Upper lobe of right lung (tissue), 1 donor: ENCODE data around the gene HYAL3. TPM values are rescaled to one million over a fixed set of nuclear protein-coding genes. Genes with fewer than 3 reads are reported as not detected.

Source experiments
- ATAC-seq: fragments of 200-7000 bp; cut with Tn5 transposase; one replicate; pipeline ENCODE4 v1.9.1; 2020; ENCODE audit warnings: mild to moderate bottlenecking, moderate library complexity
- DNase-seq: peaks from one replicate; pipeline ENCODE4 v3.0.0-alpha.2; 2020
- H3K27ac ChIP-seq: fragments of 200-600 bp; one replicate; pipeline ENCODE4 v1.8.0; 2022
- H3K27me3 ChIP-seq: fragments of 200-600 bp; one replicate; pipeline ENCODE4 v1.8.0; 2022; ENCODE audit warnings: mild to moderate bottlenecking
- H3K36me3 ChIP-seq: fragments of 200-600 bp; one replicate; pipeline ENCODE4 v1.8.0; 2022
- H3K4me1 ChIP-seq: fragments of 200-600 bp; one replicate; pipeline ENCODE4 v1.8.0; 2022
- H3K4me3 ChIP-seq: fragments of 200-600 bp; one replicate; pipeline ENCODE4 v1.8.0; 2022; ENCODE audit warnings: mild to moderate bottlenecking
- H3K9me3 ChIP-seq: fragments of 200-600 bp; one replicate; pipeline ENCODE4 v1.8.0; 2022
- CTCF ChIP-seq: fragments of 200-600 bp; IDR thresholded peaks from one replicate; pipeline ENCODE4 v1.8.0; 2022; ENCODE audit warnings: antibody characterized with exemption
- intact Hi-C: fragments of 100-400 bp; cut with DNase I; formaldehyde crosslinking; loops from one replicate; pipeline ENCODE4 v1.11.0; 2022
- total RNA-seq: library from RNA; stranded (reverse); fragmentation: NEBNext Ultra II Directional; extraction: Animal tissue kit (Norgen Biotek cat#: 25700); gene quantifications from one replicate; pipeline ENCODE4 v1.2.1, GENCODE V29; 2021
- donor health status: DM: no; HTN: yes; CAD: no; lungs with severe emphysema.

Gene HYAL3
- total RNA-seq, 1 donor from 2014 or later, result 2.8 TPM

- peaks cover 60% of the 10 kb centered on the region for H3K4me1 ChIP-seq
- no peaks in the 10 kb centered on the region for H3K9me3 ChIP-seq
- H3K36me3 ChIP-seq, result peaks cover 26% of the 10 kb centered on the region
- H3K27me3 ChIP-seq, result no peaks in the 10 kb centered on the region
- ATAC-seq (no peak), DNase-seq (no peak)
- intact Hi-C loops, result no loop called here
- TF ChIP-seq CTCF, result no peak
- peak overlapping the region; percentile 66 for H3K4me3 ChIP-seq
- peak overlapping the region; percentile 98 for H3K27ac ChIP-seq
Measured at GRCh38 chr3:50323092-50323600, 23.9 kb upstream of the HYAL3 start.

DNA sequence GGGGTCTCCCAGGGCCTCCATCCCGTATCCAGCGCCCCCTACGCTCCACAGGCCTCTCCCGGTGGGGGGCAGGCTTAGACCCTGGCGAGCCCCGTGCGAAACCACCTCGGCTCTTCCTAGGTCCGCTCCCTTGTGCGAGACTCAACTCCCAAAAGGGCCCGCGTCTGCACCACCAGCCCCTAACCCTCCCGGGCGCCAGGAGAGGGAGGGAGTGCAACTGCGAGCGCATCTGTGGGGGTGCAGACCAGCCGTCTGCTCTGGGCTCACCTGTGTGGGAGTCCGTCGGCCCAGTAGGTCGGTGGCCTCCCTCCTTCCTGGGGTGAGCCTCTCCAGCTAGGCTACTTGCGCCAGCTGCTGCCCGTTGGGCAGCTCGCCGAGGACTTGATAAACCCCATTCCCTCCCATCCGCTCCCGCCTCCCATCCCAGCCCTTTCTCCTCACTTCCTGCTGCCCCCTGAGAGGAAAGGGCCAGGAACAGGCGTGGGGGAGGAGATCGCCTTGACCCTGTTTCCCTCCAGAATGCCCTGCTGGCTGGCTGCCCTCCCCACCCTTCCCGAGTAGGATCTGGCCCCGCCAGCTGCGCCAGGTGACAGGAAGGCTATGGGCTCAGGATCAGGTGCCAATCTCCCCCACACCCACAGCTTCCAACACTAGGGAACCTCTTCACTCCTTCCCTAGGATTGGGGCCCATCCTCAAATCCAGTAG is 23.3 kb upstream of the HYAL3 start, which contains the start of gene HYAL2:
TSS of gene HYAL2 (minus strand) at position 360 of the 706 bp plus-strand sequence. CDS start 2,256 bp downstream, outside the sequence.
- Histone ChIP-seq H3K4me1 (peaks cover 64% of the 10 kb centered on the region), H3K36me3 (peaks cover 32% of the 10 kb centered on the region), H3K27me3 (no peaks in the 10 kb centered on the region), H3K4me3 (peak within 1 kb of the TSS; percentile 66), H3K9me3 (no peaks in the 10 kb centered on the region), H3K27ac (peak within 1 kb of the TSS; percentile 98)
- DNase-seq, result peak; percentile 77
- no peak for TF ChIP-seq CTCF
- ATAC-seq, result peak; percentile 1
- intact Hi-C loops, result no loop called here

DNA sequence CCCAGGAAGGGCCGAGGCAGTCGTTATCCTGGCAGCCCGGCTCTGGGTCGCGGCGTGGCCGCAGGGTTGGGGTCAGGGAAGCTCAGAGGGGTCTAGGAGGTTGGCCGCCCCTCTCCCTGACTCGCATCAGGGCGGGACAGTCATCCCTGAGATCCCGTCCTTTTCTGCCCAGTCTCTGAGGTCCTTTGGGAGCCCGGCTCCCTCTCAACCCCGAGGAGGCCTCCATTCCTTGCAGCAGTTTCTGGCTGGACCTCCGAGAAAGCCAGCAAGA is 22.8 kb upstream of the HYAL3 start:
- peaks cover 37% of the 10 kb centered on the region for H3K36me3 ChIP-seq
- no peak for DNase-seq
- no peaks in the 10 kb centered on the region for H3K9me3 ChIP-seq
- H3K4me1 ChIP-seq, result peaks cover 64% of the 10 kb centered on the region
- TF ChIP-seq CTCF, result no peak
- H3K27ac ChIP-seq, result peak overlapping the region; percentile 98
- H3K27me3 ChIP-seq, result no peaks in the 10 kb centered on the region
- peak overlapping the region; percentile 66 for H3K4me3 ChIP-seq
- ATAC-seq, result no peak
- intact Hi-C loops, result no loop called here

GRCh38 chr3:50321336-50322114 is 22.3 kb upstream of the HYAL3 start:
- peak; percentile 58 for TF ChIP-seq CTCF
- ATAC-seq, result peak; percentile 78
- H3K27ac ChIP-seq, result peak overlapping the region; percentile 98
- peaks cover 66% of the 10 kb centered on the region for H3K4me1 ChIP-seq
- peaks cover 40% of the 10 kb centered on the region for H3K36me3 ChIP-seq
- DNase-seq, result peak; percentile 95
- H3K9me3 ChIP-seq, result no peaks in the 10 kb centered on the region
- intact Hi-C loops, result no loop called here
- H3K27me3 ChIP-seq, result no peaks in the 10 kb centered on the region
- peak overlapping the region; percentile 66 for H3K4me3 ChIP-seq

DNA sequence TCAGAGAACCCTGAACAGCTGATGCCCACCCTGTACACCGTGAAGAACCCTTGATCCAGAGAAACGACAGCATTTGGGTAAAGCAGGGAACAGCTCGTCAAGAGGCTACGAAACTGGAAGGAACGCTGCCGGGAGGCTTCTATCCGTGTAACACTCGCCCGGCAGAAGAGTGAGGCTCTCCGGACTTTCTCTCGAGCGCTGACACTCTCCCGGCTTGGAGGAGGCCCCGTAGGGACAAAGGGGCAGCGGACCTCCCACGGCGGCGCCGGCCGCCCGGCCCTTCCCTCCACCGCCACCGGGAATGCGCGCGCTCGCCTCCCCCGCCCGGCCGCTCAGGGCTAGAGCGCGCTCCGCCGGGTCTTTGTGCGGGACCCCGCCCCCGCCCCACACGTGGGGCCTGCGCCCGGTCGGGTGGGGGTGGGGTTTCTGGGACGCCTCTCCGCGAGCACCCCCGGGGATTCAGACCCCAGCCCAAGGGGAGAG is 21.7 kb upstream of the HYAL3 start:
- peak overlapping the region; percentile 98 for H3K27ac ChIP-seq
- DNase-seq (peak; percentile 92), ATAC-seq (peak; percentile 66)
- H3K9me3 ChIP-seq, result no peaks in the 10 kb centered on the region
- intact Hi-C loops, result no loop called here
- peak overlapping the region; percentile 66 for H3K4me3 ChIP-seq
- H3K27me3 ChIP-seq, result no peaks in the 10 kb centered on the region
- peaks cover 72% of the 10 kb centered on the region for H3K4me1 ChIP-seq
- TF ChIP-seq CTCF, result no peak
- H3K36me3 ChIP-seq, result peaks cover 39% of the 10 kb centered on the region
